Epithelial cell of proximal tubule (primary cell): ENCODE measurements around the gene GAB3. TPM values are rescaled to one million over a fixed set of nuclear protein-coding genes. Genes with fewer than 3 reads are reported as not detected.

ENCODE experiments used
- DNase-seq: peaks from one replicate; pipeline ENCODE4 v3.0.0-alpha.2; 2011; ENCODE audit warnings: low read depth
- H3K4me3 ChIP-seq: 2 replicates; pipeline ENCODE4 v1.5.1; 2011; ENCODE audit warnings: low read depth, mild to moderate bottlenecking, low read length
- CTCF ChIP-seq: conservative IDR thresholded peaks from 2 replicates; pipeline ENCODE4 v1.5.1; 2012; ENCODE audit warnings: low read depth, mild to moderate bottlenecking, low read length
- total RNA-seq: library from RNA; depleted of rRNA; stranded (reverse); fragments of >200 nt; gene quantifications from 2 replicates; pipeline ENCODE4 v1.2.3, GENCODE V29; 2015

The GAB3 gene
- total RNA-seq, 1 donor from 2014 or later: not detected

- no peak for DNase-seq
- peak overlapping the region; percentile 4 for H3K4me3 ChIP-seq
Measured at GRCh38 chrX:154751203-154751668, 359 bp upstream of the GAB3 start.

GRCh38 chrX:154749856-154750255 lies 1.0 kb downstream of the GAB3 start:
- peak overlapping the region; percentile 55 for H3K4me3 ChIP-seq
- TF ChIP-seq CTCF: no peak
- no peak for DNase-seq

More at GRCh38 chrX:154751203-154751668, 359 bp upstream of the GAB3 start:
- TF ChIP-seq CTCF: no peak

- TF ChIP-seq CTCF: peak; percentile 68
- H3K4me3 ChIP-seq: no peak overlapping the region
- DNase-seq: no peak
Measured at GRCh38 chrX:154748712-154749339, 2.1 kb downstream of the GAB3 start.

- no peak overlapping the region for H3K4me3 ChIP-seq
- TF ChIP-seq CTCF: no peak
- no peak for DNase-seq
Measured at GRCh38 chrX:154742613-154743012, 8.3 kb downstream of the GAB3 start.

GRCh38 chrX:154739952-154740465 lies 10.9 kb downstream of the GAB3 start:
- DNase-seq: no peak
- no peak for TF ChIP-seq CTCF
- H3K4me3 ChIP-seq: no peak overlapping the region

- TF ChIP-seq CTCF: no peak
- no peak for DNase-seq
- H3K4me3 ChIP-seq: no peak overlapping the region
Measured at GRCh38 chrX:154738011-154738738, 12.7 kb downstream of the GAB3 start.

GRCh38 chrX:154737136-154737535 lies 13.7 kb downstream of the GAB3 start:
- TF ChIP-seq CTCF: no peak
- no peak overlapping the region for H3K4me3 ChIP-seq
- DNase-seq: no peak
